K562 (cell line): ENCODE measurements around the gene SH3GL3. TPM values are rescaled to one million over a fixed set of nuclear protein-coding genes. Genes with fewer than 3 reads are reported as not detected.

ENCODE experiments used
- ATAC-seq: fragments of 200-7000 bp; cut with Tn5 transposase; 3 replicates; pipeline ENCODE4 v1.9.1; 2020; ENCODE audit warnings: moderate library complexity
- BruUV-seq: library from RNA; stranded (reverse); fragments of 400-500 nt; replicated peaks from 2 replicates; lab custom pipeline; 2021; lab: Mats Ljungman, UMichigan
- CTCF ChIA-PET: fragments of 300-600 bp; formaldehyde crosslinking; extraction: SDS; loops from one replicate; lab custom pipeline; 2021; ENCODE audit warnings: low intra/inter-chr PET ratio; lab: Yijun Ruan, JAX
- POLR2A ChIA-PET: fragments of 300-600, 350-650 bp; sonication (Branson Sonifier 250); formaldehyde crosslinking; extraction: SDS; loops from one replicate; lab custom pipeline; 2021; ENCODE audit warnings: antibody characterized with exemption, inconsistent platforms; lab: Yijun Ruan, JAX
- DNase-seq, 4 experiments: peaks; one replicate each; pipeline versions ENCODE4 v3.0.0 to v3.0.0-alpha.2; 2011 to 2018; ENCODE audit warnings: low spot score in 3 of 4, mixed read lengths in 3 of 4; ENCODE audit errors: extremely low read depth in 1 of 4
- FAIRE-seq: peaks from 2 replicates; lab custom pipeline; 2011; peaks lifted over from hg19 to GRCh38; lab: Jason Lieb, UNC
- H2AFZ ChIP-seq: 2 replicates; pipeline ENCODE4 v1.6.0; 2011; ENCODE audit warnings: low read depth, low read length, control low read depth, inconsistent platforms
- H3K27ac ChIP-seq: fragments of 200-600 bp; 3 replicates; pipeline ENCODE4 v1.8.0; 2011; ENCODE audit warnings: low read depth, mild to moderate bottlenecking, control low read depth, inconsistent platforms, low read length, moderate library complexity, mixed read lengths; ENCODE audit errors: extremely low read depth
- H3K27me3 ChIP-seq, 2 experiments: fragments of 300-600 bp in 1 of 2; 2 replicates in 1 of 2; 3 replicates in 1 of 2; pipeline versions ENCODE4 v1.6.0 to v1.8.0; 2011; ENCODE audit warnings: inconsistent platforms in 2 of 2, low read length in 2 of 2, mild to moderate bottlenecking in 1 of 2, mixed read lengths in 1 of 2, moderate library complexity in 1 of 2; ENCODE audit not compliant: control insufficient read depth in 2 of 2, insufficient read depth in 2 of 2
- H3K36me3 ChIP-seq: fragments of 300-600 bp; 3 replicates; pipeline ENCODE4 v1.8.0; 2011; ENCODE audit warnings: mild to moderate bottlenecking, low read length, inconsistent platforms; ENCODE audit not compliant: control insufficient read depth, insufficient read depth
- H3K4me1 ChIP-seq, 2 experiments: fragments of 200-600 bp in 1 of 2; replicated peaks in 1 of 2; 2 replicates in 1 of 2; 3 replicates in 1 of 2; pipeline versions ENCODE4 v1.5.1 to v1.8.0; 2011; ENCODE audit warnings: inconsistent platforms in 2 of 2, low read length in 2 of 2, mild to moderate bottlenecking in 1 of 2, mixed read lengths in 1 of 2, moderate library complexity in 1 of 2; ENCODE audit not compliant: control insufficient read depth in 2 of 2, insufficient read depth in 2 of 2
- H3K4me2 ChIP-seq: 2 replicates; pipeline ENCODE4 v1.6.1; 2011; ENCODE audit warnings: low read length, control low read depth, inconsistent platforms, mixed read lengths; ENCODE audit not compliant: insufficient read depth
- H3K4me3 ChIP-seq: fragments of 200-600 bp; sonication (generic), shearing (Covaris generic); 2 replicates; pipeline ENCODE4 v1.5.1; 2016; ENCODE audit warnings: control low read depth, inconsistent platforms
- H3K79me2 ChIP-seq: fragments of 200-600 bp; 3 replicates; pipeline ENCODE4 v1.8.0; 2011; ENCODE audit warnings: low read length, inconsistent platforms; ENCODE audit not compliant: control insufficient read depth, insufficient read depth
- H3K9ac ChIP-seq, 2 experiments: 2 replicates each; pipeline versions ENCODE4 v1.6.0 to v1.6.1; 2011; ENCODE audit warnings: low read depth in 2 of 2, low read length in 2 of 2, control low read depth in 1 of 2, inconsistent platforms in 1 of 2, mild to moderate bottlenecking in 1 of 2, mixed read lengths in 1 of 2; ENCODE audit not compliant: insufficient read depth in 1 of 2
- H3K9me1 ChIP-seq: one replicate; pipeline ENCODE4 v1.6.0; 2011; ENCODE audit warnings: inconsistent platforms, mild to moderate bottlenecking, low read length, moderate library complexity; ENCODE audit not compliant: control insufficient read depth, insufficient read depth
- H3K9me3 ChIP-seq: replicated peaks from 2 replicates; pipeline ENCODE4 v1.5.1; 2011; ENCODE audit warnings: low read depth, low read length, inconsistent platforms; ENCODE audit not compliant: control insufficient read depth, insufficient read depth
- H4K20me1 ChIP-seq: replicated peaks from 2 replicates; pipeline ENCODE4 v1.6.1; 2011; ENCODE audit warnings: low read length, inconsistent platforms, mixed read lengths; ENCODE audit not compliant: control insufficient read depth, insufficient read depth
- CLOCK ChIP-seq: fragments of 250-450 bp; sonication (Bioruptor Pico); IDR thresholded peaks from 2 replicates; pipeline ENCODE4 v1.4.0; 2020; ENCODE audit warnings: mild to moderate bottlenecking, moderate library complexity, borderline replicate concordance
- ETV1 ChIP-seq: fragments of 450-650 bp; conservative IDR thresholded peaks from 2 replicates; pipeline ENCODE4 v1.6.1; 2016; ENCODE audit warnings: missing genetic modification characterization, control low read depth, low read depth, missing compliant biosample characterization
- GATAD2A ChIP-seq: fragments of 450-650 bp; IDR thresholded peaks from 2 replicates; pipeline ENCODE4 v1.6.1; 2017
- PHB ChIP-seq: fragments of 250-450 bp; sonication (Bioruptor Pico); IDR thresholded peaks from 2 replicates; pipeline ENCODE4 v1.5.0; 2021
- TAL1 ChIP-seq: fragments of 450-650 bp; IDR thresholded peaks from 2 replicates; pipeline ENCODE4 v1.6.1; 2016; ENCODE audit warnings: mild to moderate bottlenecking
- XRCC3 ChIP-seq: fragments of 450-650 bp; IDR thresholded peaks from 2 replicates; pipeline ENCODE4 v1.6.1; 2017; ENCODE audit warnings: mild to moderate bottlenecking, moderate library complexity
- YY1 ChIP-seq, 3 experiments: IDR thresholded peaks; 2 replicates each; pipeline ENCODE4 v1.6.1; 2011; ENCODE audit warnings: low read length in 2 of 3, mild to moderate bottlenecking in 2 of 3, moderate library complexity in 2 of 3, borderline replicate concordance in 1 of 3, control low read depth in 1 of 3, low read depth in 1 of 3; ENCODE audit not compliant: insufficient read depth in 3 of 3, insufficient replicate concordance in 2 of 3, control insufficient read depth in 1 of 3, insufficient read length in 1 of 3; ENCODE audit errors: extremely low read depth in 1 of 3
- ZFPM2 ChIP-seq: fragments of 250-450 bp; sonication (Bioruptor Pico); IDR thresholded peaks from 2 replicates; pipeline ENCODE4 v1.5.1; 2022; ENCODE audit warnings: mild to moderate bottlenecking
- ZNF75A ChIP-seq: fragments of 450-650 bp; formaldehyde crosslinking; IDR thresholded peaks from 2 replicates; pipeline ENCODE4 v1.4.0; 2020; ENCODE audit warnings: mild to moderate bottlenecking
- WGBS: fragments of 100-300 bp; shearing (Covaris generic); methylation state at CpG from one replicate; pipeline ENCODE4 v1.1.6; 2016; ENCODE audit warnings: low coverage, mixed read lengths; ENCODE audit not compliant: insufficient coverage; ENCODE audit errors: missing lambda C conversion rate; 5-methylcytosine and 5-hydroxymethylcytosine counted together
- in situ Hi-C: fragments of 300-500 bp; cut with MboI; formaldehyde crosslinking; loops from 4 replicates; pipeline ENCODE4 v1.15.0; 2018; ENCODE audit warnings: inconsistent platforms, mixed read lengths
- intact Hi-C: fragments of 100-400 bp; cut with micrococcal nuclease; formaldehyde crosslinking; loops from 2 replicates; pipeline ENCODE4 v1.14.2; 2022
- polyA plus RNA-seq, 8 experiments: library from polyadenylated mRNA; depleted of rRNA in 4 of 8; stranded (reverse) in 5 of 8; unstranded in 3 of 8; fragments of >200 nt; fragmentation: Nextera tagmentation in 2 of 8; fragmentation: Illumina TruSeq in 1 of 8; extraction: Ambion mirVana in 2 of 8; extraction: Trizol in 1 of 8; gene quantifications; 2 replicates each; pipeline versions ENCODE4 v1.2.1 to v1.2.3, GENCODE V29; 2011 to 2014; ENCODE audit warnings: inconsistent platforms in 1 of 8, missing spikeins in 1 of 8
- total RNA-seq, 7 experiments: library from RNA; depleted of rRNA in 6 of 7; stranded (reverse); fragments of >200 nt in 6 of 7; fragmentation: Illumina TruSeq in 2 of 7; extraction: Trizol in 2 of 7; gene quantifications; 2 replicates each; pipeline versions ENCODE4 v1.2.1 to v1.2.3, GENCODE V29; 2011 to 2021; ENCODE audit warnings: low replicate concordance in 1 of 7

Gene SH3GL3
- total and polyA plus RNA-seq, 9 of the 15 experiments (the other 6 are each of a cell fraction or from before 2014, with no cell fraction given), result 3.9 to 16.0 (median 9.7) TPM

- CTCF ChIA-PET, result no interaction called here
- TF ChIP-seq ZFPM2 (CRISPR knock-in tag), result no peak
- TF ChIP-seq CLOCK (CRISPR knock-in tag), result no peak
- no peak for TF ChIP-seq ETV1 (tag)
- TF ChIP-seq ZNF75A (CRISPR knock-in tag), result no peak
- TF ChIP-seq PHB, result no peak
- TF ChIP-seq GATAD2A, result no peak
- no peak for TF ChIP-seq XRCC3
- TF ChIP-seq YY1 (IDR thresholded peaks at IDR 0.05; ENCODE audit: borderline replicate concordance in 1 of 3, control insufficient read depth in 1 of 3, extremely low read depth in 1 of 3, insufficient read depth in 3 of 3, insufficient read length in 1 of 3, insufficient replicate concordance in 2 of 3, low read depth in 1 of 3, low read length in 2 of 3), result no peak
- TF ChIP-seq TAL1, result no peak
- TF ChIP-seq, all 486 proteins: peak for 0
- Histone ChIP-seq H3K4me1 (no peaks in the 10 kb centered on the region), H4K20me1 (no peaks in the 10 kb centered on the region), H3K9me3 (no peaks in the 10 kb centered on the region), H3K27me3 (no peaks in the 10 kb centered on the region), H3K27ac (no peak overlapping the region), H3K9me1 (peaks cover 4% of the 10 kb centered on the region), H3K36me3 (no peaks in the 10 kb centered on the region), H3K9ac (no peak overlapping the region), H3K79me2 (no peaks in the 10 kb centered on the region), H2AFZ (no peak overlapping the region), H3K4me3 (no peak overlapping the region), H3K4me2 (no peak overlapping the region)
- POLR2A ChIA-PET, result no interaction called here
- intact Hi-C loops, result no loop called here
- 53% methylated on average over 8 of the region's 8 CpGs for WGBS
- FAIRE-seq, result no peak
- BruUV-seq, result no TSS peak
- DNase-seq, result no peak
- no peak for ATAC-seq
- in situ Hi-C loops, result no loop called here
Measured at GRCh38 chr15:83578691-83579090, 131.6 kb downstream of the SH3GL3 start.
